HCT116 (cell line): Measurements from ENCODE around the gene GAP43.

ENCODE experiments used
- ATF3 ChIP-seq: IDR thresholded peaks from 2 replicates; pipeline ENCODE4 v1.6.1; 2012
- CEBPB ChIP-seq: IDR thresholded peaks from 2 replicates; pipeline ENCODE4 v1.6.1; 2012; ENCODE audit warnings: low read depth
- CTCF ChIP-seq, 3 experiments: fragments of 200-600 bp in 1 of 3; sonication (generic) in 1 of 3; IDR thresholded peaks in 2 of 3; conservative IDR thresholded peaks in 1 of 3; 2 replicates each; pipeline ENCODE4 v1.5.1; 2012 to 2017; ENCODE audit warnings: low read depth in 2 of 3, low read length in 2 of 3, antibody characterized with exemption in 1 of 3, borderline replicate concordance in 1 of 3, control low read depth in 1 of 3, mild to moderate bottlenecking in 1 of 3, mixed read lengths in 1 of 3, mixed run types in 1 of 3, moderate library complexity in 1 of 3; ENCODE audit not compliant: insufficient read depth in 1 of 3
- EZH2 ChIP-seq: fragments of 200-600 bp; sonication (generic); IDR thresholded peaks from 2 replicates; pipeline ENCODE4 v1.6.1; 2017; ENCODE audit warnings: antibody characterized with exemption, mixed run types
- FOSL1 ChIP-seq: IDR thresholded peaks from 2 replicates; pipeline ENCODE4 v1.6.1; 2012; ENCODE audit warnings: low read depth
- JUND ChIP-seq: IDR thresholded peaks from 2 replicates; pipeline ENCODE4 v1.6.1; 2012
- REST ChIP-seq: IDR thresholded peaks from 2 replicates; pipeline ENCODE4 v1.6.1; 2012; ENCODE audit warnings: low read depth
- YY1 ChIP-seq: IDR thresholded peaks from 2 replicates; pipeline ENCODE4 v1.6.1; 2011; ENCODE audit warnings: low read length, low read depth, moderate library complexity, mild to moderate bottlenecking; ENCODE audit not compliant: insufficient replicate concordance; ENCODE audit errors: extremely low read depth

- TF ChIP-seq EZH2 (no peak), ATF3 (no peak), CTCF (IDR thresholded peaks at IDR 0.05 in 2 of 3, conservative IDR thresholded peaks at IDR 0.05 in 1 of 3; ENCODE audit: borderline replicate concordance in 1 of 3, insufficient read depth in 1 of 3, low read depth in 2 of 3, low read length in 2 of 3) (no peak), YY1 (no peak), FOSL1 (no peak), JUND (no peak), REST (no peak), CEBPB (no peak)
Observed at GRCh38 chr3:115689928-115690327, 66.6 kb downstream of the GAP43 start.
